Fibroblast of the conjunctiva (primary cell): Measurements from ENCODE around the gene PDZRN3.
A peak's percentile ranks its signal among the peaks of the same experiment; 100 is the strongest.

Experiments used
- DNase-seq: peaks from one replicate; pipeline ENCODE4 v3.0.0-alpha.2; 2010; ENCODE audit warnings: low read depth

PDZRN3 gene

DNA sequence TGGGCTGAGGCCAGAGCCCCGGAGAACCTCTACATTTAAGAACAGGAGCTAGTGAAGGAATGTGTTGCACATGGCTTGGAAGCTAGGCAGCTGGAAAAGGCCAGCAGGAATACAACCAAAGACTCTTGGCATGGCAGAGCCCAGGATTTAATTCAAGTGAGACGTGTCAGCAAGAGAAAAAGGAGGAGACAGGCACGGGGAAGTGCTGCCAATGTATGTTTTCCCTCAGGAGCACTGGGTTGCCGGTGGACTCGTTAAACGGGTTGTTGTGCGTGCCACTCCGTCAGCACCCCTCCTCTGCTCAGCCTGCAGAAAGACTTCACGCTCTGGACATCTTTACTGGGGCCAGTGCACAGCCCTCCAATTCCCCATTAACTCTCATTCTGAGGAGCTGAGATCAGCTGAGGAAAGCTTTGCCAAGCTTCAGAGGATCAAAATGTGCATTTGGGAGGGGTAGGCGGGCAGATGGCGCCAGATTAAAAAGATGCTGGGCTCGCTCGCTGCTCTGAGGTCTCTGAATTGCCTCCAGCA is 103.7 kb downstream of the PDZRN3 start:
- peak; percentile 65 for DNase-seq

DNA sequence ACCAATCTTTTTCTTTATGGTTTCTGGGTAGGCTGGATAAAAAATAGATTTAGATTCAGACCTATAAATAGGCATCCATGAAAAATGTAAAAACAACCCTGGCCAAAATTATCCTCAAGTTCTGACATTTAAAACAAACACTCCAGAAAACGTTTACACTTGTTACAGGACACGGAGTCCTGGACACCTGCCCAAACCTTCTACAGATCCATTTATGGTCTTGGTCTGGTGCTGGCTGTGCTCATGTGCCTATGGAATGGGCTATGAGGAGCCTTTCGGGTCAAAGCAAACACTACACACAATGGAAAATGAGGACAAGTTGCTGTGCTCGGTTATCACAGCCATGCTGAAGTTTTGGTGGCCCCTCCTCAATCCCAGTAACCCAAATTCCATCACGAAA is 108.1 kb downstream of the PDZRN3 start:
- DNase-seq: no peak

- DNase-seq: no peak
These were observed 111.5 kb downstream of the PDZRN3 start for GRCh38 chr3:73513260-73513659.

GRCh38 chr3:73511571-73512525 is 112.9 kb downstream of the PDZRN3 start:
- DNase-seq: no peak

- no peak for DNase-seq
These were observed 114.0 kb downstream of the PDZRN3 start for GRCh38 chr3:73510784-73511183.

DNA sequence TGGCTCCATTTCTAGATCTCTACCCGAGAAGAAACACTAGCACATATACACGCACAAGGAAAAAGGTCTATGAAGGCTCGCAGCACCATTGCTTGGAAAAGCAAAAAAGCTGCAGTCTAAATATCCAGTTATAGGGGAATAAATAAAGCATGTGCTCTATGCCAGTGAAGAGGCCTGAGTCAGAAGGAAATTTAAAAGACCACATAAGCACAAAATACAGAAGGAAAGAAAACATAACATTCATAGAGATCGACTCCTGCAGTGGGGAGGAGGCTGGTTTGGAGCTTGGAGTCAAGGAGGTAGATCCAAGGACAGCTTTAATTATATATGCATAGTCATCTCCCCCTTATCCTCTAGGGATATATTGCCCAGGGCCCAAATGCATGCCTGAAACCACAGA is 114.4 kb downstream of the PDZRN3 start:
- no peak for DNase-seq

DNA sequence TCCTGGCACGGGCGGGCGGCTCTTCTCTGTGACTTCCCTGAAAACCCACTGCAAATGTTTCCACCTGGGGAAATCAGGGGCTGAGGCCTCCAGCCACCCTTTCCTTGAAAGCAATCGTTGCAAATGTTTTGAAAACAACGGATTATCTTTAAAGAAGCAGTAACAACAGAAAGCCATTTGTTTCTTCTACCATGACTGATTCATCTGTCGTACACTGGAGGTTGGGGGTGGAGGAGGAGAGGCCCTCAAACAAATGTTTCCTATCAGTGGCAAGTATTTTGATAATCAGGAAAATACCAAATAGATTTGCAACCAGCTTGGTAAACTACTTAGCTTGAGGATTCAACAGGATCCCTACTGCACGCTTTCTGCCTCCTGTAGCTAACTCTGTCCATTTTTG is 114.9 kb downstream of the PDZRN3 start:
- DNase-seq: no peak

GRCh38 chr3:73509066-73509465 is 115.7 kb downstream of the PDZRN3 start:
- DNase-seq: no peak

- peak; percentile 68 for DNase-seq
These were observed 116.3 kb downstream of the PDZRN3 start for GRCh38 chr3:73508330-73508954.

DNA sequence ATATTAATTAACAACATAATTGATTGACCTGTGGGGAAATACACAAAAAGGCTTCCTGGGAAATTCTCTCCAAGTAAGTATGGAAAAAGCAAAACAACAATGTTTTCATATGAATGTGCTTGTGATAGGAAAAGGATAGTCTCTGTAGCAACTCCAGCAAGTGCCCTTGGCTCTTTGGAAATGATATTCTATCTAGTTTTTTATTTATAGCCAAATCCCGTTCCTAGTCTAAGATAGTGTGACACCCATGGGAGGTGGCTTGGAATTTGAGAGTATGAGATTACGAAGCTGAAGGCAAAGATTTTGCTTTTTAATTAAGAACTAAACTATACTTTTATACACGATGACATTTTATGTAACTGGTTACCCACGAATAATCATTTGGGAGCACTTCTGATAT is 119.9 kb downstream of the PDZRN3 start:
- DNase-seq: no peak

DNA sequence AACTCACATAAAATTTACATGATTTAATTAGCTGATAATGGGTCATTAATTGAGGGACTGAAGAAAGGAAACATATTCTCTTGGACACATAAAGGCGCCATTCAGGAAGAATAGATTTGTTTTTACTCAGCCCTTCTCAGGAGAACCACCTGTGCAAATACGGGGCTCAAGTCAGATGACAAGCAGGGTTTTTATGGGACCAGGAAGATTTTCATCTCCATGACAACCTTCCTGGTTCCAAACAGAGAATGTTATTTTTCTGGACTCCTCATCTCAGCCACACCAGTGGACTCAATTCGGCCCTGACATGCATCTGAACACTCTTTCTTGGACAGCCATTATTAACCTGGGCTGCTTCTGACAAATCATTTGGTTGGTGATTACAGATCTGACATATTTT is 120.5 kb downstream of the PDZRN3 start:
- no peak for DNase-seq

DNA sequence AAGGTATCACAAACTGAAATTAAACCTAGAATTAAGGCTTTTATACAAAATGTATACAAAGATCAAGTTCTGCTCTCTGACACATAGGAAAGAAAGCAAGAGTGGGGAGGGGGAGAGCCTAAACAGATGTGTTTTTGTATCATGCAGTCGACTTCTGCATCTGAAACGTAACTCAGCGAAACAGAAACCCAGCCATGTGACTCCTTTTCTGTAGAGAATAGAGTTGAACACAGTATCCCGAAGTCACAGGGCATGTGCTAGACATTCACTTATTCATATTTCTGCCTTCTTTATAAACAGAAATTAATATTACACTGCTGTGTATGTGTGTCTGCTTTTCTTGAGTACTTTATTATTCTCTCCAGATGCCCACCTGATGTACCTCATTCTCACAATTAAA is 121.0 kb downstream of the PDZRN3 start:
- DNase-seq: no peak

DNA sequence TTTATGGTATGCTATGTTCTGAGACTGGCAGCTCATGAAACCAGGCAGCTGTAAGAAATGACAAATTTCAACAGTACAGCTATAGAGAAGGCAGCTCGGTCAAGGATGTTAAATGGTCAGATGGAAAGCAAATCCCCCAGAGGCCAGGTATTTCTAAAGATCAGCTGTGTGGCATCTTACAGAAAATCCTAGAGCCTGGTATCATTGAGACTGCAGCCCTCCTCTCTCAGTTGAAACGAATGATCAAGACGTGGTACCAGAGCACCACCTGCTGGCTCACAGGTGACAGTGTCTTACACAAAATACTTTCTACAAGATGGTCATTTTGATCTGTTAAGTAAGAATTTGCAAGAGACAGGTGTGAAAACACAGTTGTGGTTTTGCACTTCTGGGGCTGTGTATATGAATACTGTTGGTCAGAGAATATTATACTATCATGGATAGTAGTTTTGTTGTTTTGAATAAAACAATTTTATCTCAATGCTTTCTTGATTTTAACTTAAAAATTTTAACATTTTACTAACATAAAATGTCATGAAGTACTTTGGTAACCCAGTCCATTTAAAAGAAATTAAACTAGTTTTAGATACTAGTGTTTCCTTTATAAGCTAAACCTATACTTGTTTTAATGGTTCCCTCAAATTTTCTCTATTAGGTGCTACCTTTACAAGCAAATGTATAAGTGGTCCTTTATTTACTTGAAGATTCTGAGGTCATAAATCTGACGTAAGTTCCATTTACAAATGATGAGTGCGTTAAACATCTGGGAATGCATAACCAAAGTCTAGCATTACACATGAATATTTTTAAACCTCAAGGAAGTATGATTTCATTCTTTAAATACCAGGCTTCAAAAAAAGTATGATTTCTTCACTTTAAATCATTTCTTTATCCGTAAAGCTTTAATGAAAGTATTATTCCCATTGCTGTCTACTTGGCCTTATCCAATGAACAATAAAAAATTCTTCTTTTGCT is 121.8 kb downstream of the PDZRN3 start:
- DNase-seq: peak; percentile 75

GRCh38 chr3:73500321-73500720 is 124.4 kb downstream of the PDZRN3 start:
- no peak for DNase-seq

DNA sequence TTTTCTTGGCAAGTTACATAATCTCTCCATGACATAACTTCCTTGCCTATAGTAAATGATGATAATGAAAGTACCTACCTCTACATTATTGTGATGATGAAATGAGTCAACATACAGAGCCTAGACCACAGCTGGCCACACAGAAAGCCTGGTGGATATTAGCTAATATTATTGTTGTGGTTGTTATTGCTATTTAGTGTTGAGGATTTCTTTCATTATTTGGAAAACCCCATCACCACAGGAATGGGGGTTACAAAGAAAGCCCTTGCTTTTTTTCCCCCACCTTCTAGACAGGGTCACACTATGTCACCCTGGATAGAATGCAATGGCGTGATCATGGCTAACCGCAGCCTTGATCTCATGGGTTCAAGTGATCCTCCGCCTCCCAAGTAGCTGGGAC is 125.0 kb downstream of the PDZRN3 start:
- DNase-seq: no peak

- no peak for DNase-seq
These were observed 125.7 kb downstream of the PDZRN3 start for GRCh38 chr3:73498764-73499622.

GRCh38 chr3:73497646-73498406 is 126.9 kb downstream of the PDZRN3 start:
- DNase-seq: no peak

DNA sequence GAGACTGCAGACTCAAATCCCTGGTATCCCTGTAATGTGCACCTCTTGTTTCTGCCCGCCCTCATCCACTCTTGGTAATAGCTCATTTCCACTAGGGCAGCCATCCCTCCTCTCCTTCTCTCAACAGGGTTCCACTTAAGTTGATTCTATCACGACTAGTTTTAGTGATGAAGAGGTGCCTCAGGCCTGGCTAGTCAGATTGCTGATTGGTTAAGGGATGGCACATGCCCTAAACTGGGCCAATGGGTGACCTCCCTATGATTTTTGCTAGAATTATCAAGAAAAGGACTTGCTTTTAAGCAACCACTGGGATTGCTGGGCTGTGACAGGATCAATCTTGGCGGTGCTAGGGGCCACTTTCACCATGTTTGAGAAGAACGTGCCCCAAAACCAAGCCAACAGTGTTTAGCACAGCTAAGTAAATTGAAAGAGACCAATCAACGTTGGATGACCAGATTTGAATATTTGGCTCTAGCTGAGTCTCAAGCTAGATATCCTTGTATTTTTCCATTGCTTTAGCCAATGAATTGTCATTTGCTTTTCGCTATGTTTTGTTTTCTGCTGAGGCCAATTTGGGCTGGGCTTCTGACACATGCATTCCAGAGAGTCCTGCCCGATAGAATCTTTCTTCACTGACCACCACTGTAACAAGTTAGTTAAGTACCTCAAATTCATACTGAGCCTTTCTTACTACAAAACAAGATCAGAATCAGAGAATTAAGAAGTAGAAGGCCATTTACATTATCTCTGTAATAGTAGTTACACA is 131.0 kb downstream of the PDZRN3 start:
- no peak for DNase-seq

DNA sequence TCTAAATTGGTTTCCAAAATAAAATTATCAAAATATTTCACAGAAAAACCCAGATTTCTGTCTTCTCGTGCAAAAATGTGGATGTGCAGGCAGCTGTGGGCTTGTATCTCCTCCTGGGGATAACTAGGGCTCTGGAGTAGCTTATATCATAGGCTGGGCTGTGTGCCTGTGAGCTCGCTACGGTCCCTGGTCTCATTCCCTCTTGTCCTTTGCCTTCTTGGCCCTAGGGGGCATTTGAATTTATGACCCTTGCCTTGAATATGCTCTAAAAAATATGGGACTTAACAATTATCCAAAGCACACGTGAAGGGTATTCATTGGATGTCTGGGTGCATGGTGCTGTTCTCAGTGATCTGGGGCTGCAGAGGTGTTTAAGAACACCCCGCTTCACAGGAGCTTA is 132.6 kb downstream of the PDZRN3 start:
- no peak for DNase-seq

DNA sequence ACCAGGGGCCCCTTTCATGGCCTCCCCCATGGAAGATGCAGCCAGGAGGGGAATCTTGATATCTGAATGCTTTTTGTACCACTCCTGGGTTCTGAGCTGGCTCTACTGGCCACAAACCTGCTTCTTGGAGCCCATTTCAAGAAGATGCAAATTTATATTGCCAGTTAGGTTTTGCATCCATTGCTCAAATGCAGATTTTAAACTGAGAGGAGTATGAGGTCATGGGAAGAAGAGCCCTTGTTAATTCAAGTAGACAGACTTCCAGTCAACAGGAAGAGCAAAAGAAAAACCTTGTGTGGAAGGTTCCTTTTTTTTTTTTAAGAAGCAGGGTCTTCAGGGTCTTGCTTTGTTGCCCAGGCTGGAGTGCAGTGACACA is 133.5 kb downstream of the PDZRN3 start:
- DNase-seq: no peak
